ENCODE results near the gene SSBP3.
A peak's percentile ranks its signal among the peaks of the same experiment; 100 is the strongest.
"Not testable (repeated sequence)": the region's sequence is repeated elsewhere in the genome, so short reads cannot be mapped to it uniquely, and the experiment has no call there.

SSBP3 gene

GRCh38 chr1:54406339-54407153 is at the start of gene SSBP3:
Gene SSBP3 (minus strand): TSS chr1:54406394.
- DNase-seq (ENCODE audit: low spot score) (peak; percentile 98), FAIRE-seq (peak; percentile 88)

- no peak for DNase-seq (ENCODE audit: low spot score)
- FAIRE-seq, result no peak
These were observed 47.3 kb upstream of the SSBP3 start for GRCh38 chr1:54453509-54453908.

- no peak for FAIRE-seq
- DNase-seq (ENCODE audit: low spot score), result no peak
These were observed 46.8 kb upstream of the SSBP3 start for GRCh38 chr1:54453022-54453421.

- not testable (repeated sequence) for FAIRE-seq; DNase-seq (ENCODE audit: low spot score)
These were observed 43.2 kb upstream of the SSBP3 start for GRCh38 chr1:54449431-54449830.

GRCh38 chr1:54448801-54449200 is 42.6 kb upstream of the SSBP3 start:
- not testable (repeated sequence) for FAIRE-seq; DNase-seq (ENCODE audit: low spot score)

- DNase-seq (ENCODE audit: low spot score); FAIRE-seq: not testable (repeated sequence)
These were observed 40.9 kb upstream of the SSBP3 start for GRCh38 chr1:54447081-54447480.

- DNase-seq (ENCODE audit: low spot score), result no peak
- no peak for FAIRE-seq
These were observed 36.0 kb upstream of the SSBP3 start for GRCh38 chr1:54442185-54442584.

GRCh38 chr1:54439550-54440223 is 33.5 kb upstream of the SSBP3 start:
- FAIRE-seq (no peak), DNase-seq (ENCODE audit: low spot score) (no peak)

- no peak for DNase-seq (ENCODE audit: low spot score)
- no peak for FAIRE-seq
These were observed 31.6 kb upstream of the SSBP3 start for GRCh38 chr1:54437783-54438182.

- no peak for DNase-seq (ENCODE audit: low spot score)
- no peak for FAIRE-seq
These were observed 30.6 kb upstream of the SSBP3 start for GRCh38 chr1:54436826-54437225.

- no peak for DNase-seq (ENCODE audit: low spot score)
- no peak for FAIRE-seq
These were observed 23.6 kb upstream of the SSBP3 start for GRCh38 chr1:54429838-54430237.

- DNase-seq (ENCODE audit: low spot score) (no peak), FAIRE-seq (no peak)
These were observed 22.8 kb upstream of the SSBP3 start for GRCh38 chr1:54428837-54429518.

GRCh38 chr1:54425152-54425584 is 19.0 kb upstream of the SSBP3 start:
- FAIRE-seq (no peak), DNase-seq (ENCODE audit: low spot score) (no peak)

- FAIRE-seq (no peak), DNase-seq (ENCODE audit: low spot score) (no peak)
These were observed 18.2 kb upstream of the SSBP3 start for GRCh38 chr1:54424398-54424797.

GRCh38 chr1:54421101-54421504 is 14.9 kb upstream of the SSBP3 start:
- FAIRE-seq (peak; percentile 65), DNase-seq (ENCODE audit: low spot score) (no peak)

GRCh38 chr1:54418598-54418997 is 12.4 kb upstream of the SSBP3 start:
- not testable (repeated sequence) for DNase-seq (ENCODE audit: low spot score); FAIRE-seq

GRCh38 chr1:54417123-54417522 is 10.9 kb upstream of the SSBP3 start:
- DNase-seq (ENCODE audit: low spot score), result no peak
- FAIRE-seq, result no peak

GRCh38 chr1:54416435-54416834 is 10.2 kb upstream of the SSBP3 start:
- DNase-seq (ENCODE audit: low spot score), result no peak
- no peak for FAIRE-seq

- DNase-seq (ENCODE audit: low spot score) (no peak), FAIRE-seq (no peak)
These were observed 9.8 kb upstream of the SSBP3 start for GRCh38 chr1:54415991-54416390.

GRCh38 chr1:54415533-54415932 is 9.3 kb upstream of the SSBP3 start:
- FAIRE-seq (no peak), DNase-seq (ENCODE audit: low spot score) (no peak)

- FAIRE-seq (peak; percentile 37), DNase-seq (ENCODE audit: low spot score) (no peak)
These were observed 7.5 kb upstream of the SSBP3 start for GRCh38 chr1:54413732-54414131.

- no peak for DNase-seq (ENCODE audit: low spot score)
- FAIRE-seq, result peak; percentile 46
These were observed 7.1 kb upstream of the SSBP3 start for GRCh38 chr1:54413295-54413694.
